KG1 (cell line): ENCODE results near the gene PLEKHA5.
"Not testable (repeated sequence)": the region's sequence is repeated elsewhere in the genome, so short reads cannot be mapped to it uniquely, and the experiment has no call there.

Experiments used
- DNase-seq: peaks from one replicate; lab custom pipeline; 2025; lab: John Stamatoyannopoulos, UW

The PLEKHA5 gene

GRCh38 chr12:19167708-19168107, 38.2 kb downstream of the PLEKHA5 start:
- DNase-seq = no peak

GRCh38 chr12:19168644-19169043, 39.1 kb downstream of the PLEKHA5 start:
- DNase-seq = no peak

GRCh38 chr12:19169222-19169621, 39.7 kb downstream of the PLEKHA5 start:
- DNase-seq = no peak

GRCh38 chr12:19170286-19170685, 40.8 kb downstream of the PLEKHA5 start:
- DNase-seq = not testable (repeated sequence)

- no peak for DNase-seq
These were observed 42.2 kb downstream of the PLEKHA5 start for GRCh38 chr12:19171731-19172130.

- DNase-seq = no peak
These were observed 48.2 kb downstream of the PLEKHA5 start for GRCh38 chr12:19177754-19178153.

- no peak for DNase-seq
These were observed 50.5 kb downstream of the PLEKHA5 start for GRCh38 chr12:19179986-19180385.

GRCh38 chr12:19181666-19182426, 52.3 kb downstream of the PLEKHA5 start:
- no peak for DNase-seq

GRCh38 chr12:19183121-19183838, 53.7 kb downstream of the PLEKHA5 start:
- DNase-seq = no peak

GRCh38 chr12:19185262-19185929, 55.9 kb downstream of the PLEKHA5 start:
- DNase-seq = no peak

- DNase-seq = no peak
These were observed 57.5 kb downstream of the PLEKHA5 start for GRCh38 chr12:19186722-19187661.

GRCh38 chr12:19189522-19189921, 60.0 kb downstream of the PLEKHA5 start:
- DNase-seq = no peak

- no peak for DNase-seq
These were observed 60.9 kb downstream of the PLEKHA5 start for GRCh38 chr12:19190292-19191031.

GRCh38 chr12:19191089-19191488, 61.6 kb downstream of the PLEKHA5 start:
- no peak for DNase-seq

GRCh38 chr12:19191563-19191962, 62.0 kb downstream of the PLEKHA5 start:
- DNase-seq = no peak

GRCh38 chr12:19192710-19193109, 63.2 kb downstream of the PLEKHA5 start:
- no peak for DNase-seq

GRCh38 chr12:19194963-19195362, 65.4 kb downstream of the PLEKHA5 start:
- DNase-seq = no peak

GRCh38 chr12:19196959-19197630, 67.6 kb downstream of the PLEKHA5 start:
- no peak for DNase-seq

- no peak for DNase-seq
These were observed 68.7 kb downstream of the PLEKHA5 start for GRCh38 chr12:19198272-19198671.

- DNase-seq = no peak
These were observed 69.8 kb downstream of the PLEKHA5 start for GRCh38 chr12:19199332-19199731.

GRCh38 chr12:19200261-19200660, 70.7 kb downstream of the PLEKHA5 start:
- no peak for DNase-seq
